A673 (cell line): Measurements from ENCODE around the gene SIGLEC9. TPM values are rescaled to one million over a fixed set of nuclear protein-coding genes. Genes with fewer than 3 reads are reported as not detected.

Experiments
- BruUV-seq: library from RNA; stranded (reverse); fragments of 400-500 nt; replicated peaks from 2 replicates; lab custom pipeline; 2021; lab: Mats Ljungman, UMichigan
- CTCF ChIA-PET: fragments of 300-600 bp; sonication (Branson Sonifier 250); formaldehyde crosslinking; loops from one replicate; lab custom pipeline; 2022; ENCODE audit warnings: antibody characterized with exemption; lab: Charles Lee
- POLR2A ChIA-PET: fragments of 300-600 bp; sonication (Branson Sonifier 250); formaldehyde crosslinking; loops from one replicate; lab custom pipeline; 2022; ENCODE audit warnings: antibody characterized with exemption; ENCODE audit not compliant: low non-redundant PET; lab: Charles Lee
- DNase-seq: peaks from one replicate; pipeline ENCODE4 v3.0.0-alpha.2; 2015; ENCODE audit warnings: low spot score
- H3K27ac ChIP-seq: fragments of 200-600 bp; sonication (generic); 2 replicates; pipeline ENCODE4 v1.5.1; 2016; ENCODE audit warnings: mixed run types, low read depth, mild to moderate bottlenecking, mixed read lengths, antibody characterized with exemption, low read length; ENCODE audit not compliant: poor library complexity, severe bottlenecking
- H3K27me3 ChIP-seq: fragments of 200-600 bp; sonication (generic); replicated peaks from 2 replicates; pipeline ENCODE4 v1.6.1; 2017; ENCODE audit warnings: mixed run types, low read depth, mild to moderate bottlenecking, mixed read lengths, antibody characterized with exemption, low read length; ENCODE audit not compliant: insufficient read depth, poor library complexity
- H3K36me3 ChIP-seq: fragments of 200-600 bp; sonication (generic); 2 replicates; pipeline ENCODE4 v1.6.1; 2016; ENCODE audit warnings: mixed run types, mild to moderate bottlenecking, mixed read lengths, antibody characterized with exemption, low read length; ENCODE audit not compliant: insufficient read depth, poor library complexity, severe bottlenecking
- H3K4me1 ChIP-seq: fragments of 200-600 bp; sonication (generic); 2 replicates; pipeline ENCODE4 v1.6.1; 2017; ENCODE audit warnings: mixed run types, mild to moderate bottlenecking, mixed read lengths, antibody characterized with exemption, low read length; ENCODE audit not compliant: insufficient read depth, poor library complexity, severe bottlenecking
- H3K4me3 ChIP-seq: fragments of 200-600 bp; sonication (generic); 2 replicates; pipeline ENCODE4 v1.5.1; 2016; ENCODE audit warnings: low read depth, mixed run types, mild to moderate bottlenecking, mixed read lengths, low read length; ENCODE audit not compliant: poor library complexity, severe bottlenecking
- H3K9me3 ChIP-seq: fragments of 200-600 bp; sonication (generic); 2 replicates; pipeline ENCODE4 v1.6.1; 2016; ENCODE audit warnings: mixed run types, low read depth, mild to moderate bottlenecking, mixed read lengths, antibody characterized with exemption, low read length; ENCODE audit not compliant: poor library complexity, severe bottlenecking
- CTCF ChIP-seq: fragments of 300-800, 200-600 bp; sonication (generic); conservative IDR thresholded peaks from 2 replicates; pipeline ENCODE4 v1.5.1; 2017; ENCODE audit warnings: low read depth, mild to moderate bottlenecking, antibody characterized with exemption, low read length, moderate library complexity, mixed read lengths
- EZH2 ChIP-seq: fragments of 200-600 bp; sonication (generic); IDR thresholded peaks from 2 replicates; pipeline ENCODE4 v1.6.1; 2017; ENCODE audit warnings: borderline replicate concordance, low read depth, mild to moderate bottlenecking, mixed read lengths, antibody characterized with exemption, low read length; ENCODE audit not compliant: poor library complexity, severe bottlenecking
- intact Hi-C: fragments of 100-400 bp; cut with micrococcal nuclease; formaldehyde crosslinking; loops from one replicate; pipeline ENCODE4 v1.10.0; 2022; ENCODE audit not compliant: unreplicated experiment
- total RNA-seq: library from RNA; stranded (reverse); gene quantifications from 2 replicates; pipeline ENCODE4 v1.2.3, GENCODE V29; 2021

The SIGLEC9 gene
- total RNA-seq, 1 experiment from 2014 or later = not detected

GRCh38 chr19:51103926-51104341 lies 20.8 kb upstream of the SIGLEC9 start:
- Histone ChIP-seq H3K27me3 (no peaks in the 10 kb centered on the region), H3K36me3 (peaks cover 5% of the 10 kb centered on the region), H3K4me3 (no peak overlapping the region), H3K9me3 (no peaks in the 10 kb centered on the region), H3K4me1 (peaks cover 7% of the 10 kb centered on the region), H3K27ac (no peak overlapping the region)
- POLR2A ChIA-PET = no interaction called here
- intact Hi-C loops = no loop called here
- TF ChIP-seq EZH2 (no peak), CTCF (no peak)
- no TSS peak for BruUV-seq
- CTCF ChIA-PET = no interaction called here
- no peak for DNase-seq

- no TSS peak for BruUV-seq
- Histone ChIP-seq H3K9me3 (no peaks in the 10 kb centered on the region), H3K4me3 (peak overlapping the region; percentile 82), H3K27ac (peak overlapping the region; percentile 69), H3K36me3 (no peaks in the 10 kb centered on the region), H3K27me3 (peaks cover 5% of the 10 kb centered on the region), H3K4me1 (peaks cover 7% of the 10 kb centered on the region)
- POLR2A ChIA-PET = no interaction called here
- TF ChIP-seq CTCF (0 out of 2 replicates have a peak, but pooled peaks have one; percentile 21), EZH2 (no peak)
- DNase-seq = peak; percentile 41
- intact Hi-C loops = no loop called here
- CTCF ChIA-PET = no interaction called here
These were observed 17.2 kb upstream of the SIGLEC9 start for GRCh38 chr19:51107406-51108065.

- intact Hi-C loops = no loop called here
- peak within 1 kb of the TSS; percentile 69 for H3K27ac ChIP-seq
- H3K4me1 ChIP-seq = peaks cover 7% of the 10 kb centered on the region
- no peaks in the 10 kb centered on the region for H3K9me3 ChIP-seq
- peak; percentile 100 for DNase-seq
- no peaks in the 10 kb centered on the region for H3K36me3 ChIP-seq
- ChIA-PET CTCF (no interaction called here), POLR2A (interaction anchor here (0.6 kb wide), 1 partner anchor 82 kb away, joined by 6 read pairs; no protein-coding TSS in a partner anchor)
- BruUV-seq = no TSS peak
- peaks cover 10% of the 10 kb centered on the region for H3K27me3 ChIP-seq
- H3K4me3 ChIP-seq = peak within 1 kb of the TSS; percentile 82
- TF ChIP-seq EZH2 = no peak
- TF ChIP-seq CTCF = no peak
These were observed 16.5 kb upstream of the SIGLEC9 start, which contains the start of gene CTU1 for GRCh38 chr19:51108066-51108804. CTU1 (minus strand) TSS chr19:51108409; CDS start chr19:51104569, 3,840 bp downstream.
